Inferior parietal cortex (tissue), 1 donor: Measurements from ENCODE around the gene CTAGE8.
"Not testable (repeated sequence)": the region's sequence is repeated elsewhere in the genome, so short reads cannot be mapped to it uniquely, and the experiment has no call there.

Experiments used
- DNase-seq: peaks from one replicate; pipeline ENCODE4 v3.0.0-alpha.2; 2016; ENCODE audit errors: extremely low spot score

The CTAGE8 gene

GRCh38 chr7:144269188-144269587 lies at the start of gene CTAGE8:
Gene CTAGE8 (minus strand): TSS chr7:144269288. CDS start chr7:144269250, 38 bp downstream.
- not testable (repeated sequence) for DNase-seq

- DNase-seq = not testable (repeated sequence)
Measured at GRCh38 chr7:144317537-144317936, 48.4 kb upstream of the CTAGE8 start.

- not testable (repeated sequence) for DNase-seq
Measured at GRCh38 chr7:144311872-144312469, 42.9 kb upstream of the CTAGE8 start, which contains the start of gene OR2A1. Gene OR2A1 (plus strand): TSS chr7:144312419. CDS start chr7:144318125, 5,706 bp downstream.

- DNase-seq = not testable (repeated sequence)
Measured at GRCh38 chr7:144311218-144311617, 42.1 kb upstream of the CTAGE8 start.

- DNase-seq = not testable (repeated sequence)
Measured at GRCh38 chr7:144309702-144310101, 40.6 kb upstream of the CTAGE8 start.

GRCh38 chr7:144305156-144305555 lies 36.1 kb upstream of the CTAGE8 start:
- not testable (repeated sequence) for DNase-seq

- not testable (repeated sequence) for DNase-seq
Measured at GRCh38 chr7:144303607-144304006, 34.5 kb upstream of the CTAGE8 start.

GRCh38 chr7:144302578-144303303 lies 33.7 kb upstream of the CTAGE8 start:
- not testable (repeated sequence) for DNase-seq

- DNase-seq = not testable (repeated sequence)
Measured at GRCh38 chr7:144293794-144294499, 24.9 kb upstream of the CTAGE8 start.

- not testable (repeated sequence) for DNase-seq
Measured at GRCh38 chr7:144292384-144293161, 23.5 kb upstream of the CTAGE8 start.

GRCh38 chr7:144291607-144292006 lies 22.5 kb upstream of the CTAGE8 start:
- DNase-seq = not testable (repeated sequence)

GRCh38 chr7:144287171-144287784 lies 18.2 kb upstream of the CTAGE8 start:
- DNase-seq = not testable (repeated sequence)

- DNase-seq = not testable (repeated sequence)
Measured at GRCh38 chr7:144283716-144284115, 14.6 kb upstream of the CTAGE8 start.

GRCh38 chr7:144282490-144282889 lies 13.4 kb upstream of the CTAGE8 start:
- DNase-seq = not testable (repeated sequence)

- not testable (repeated sequence) for DNase-seq
Measured at GRCh38 chr7:144281981-144282380, 12.9 kb upstream of the CTAGE8 start.

GRCh38 chr7:144280010-144280409 lies 10.9 kb upstream of the CTAGE8 start:
- not testable (repeated sequence) for DNase-seq

GRCh38 chr7:144275281-144275680 lies 6.2 kb upstream of the CTAGE8 start:
- not testable (repeated sequence) for DNase-seq

GRCh38 chr7:144264692-144265091 lies 4.4 kb downstream of the CTAGE8 start, which contains the start of gene OR2A7:
Gene OR2A7 (minus strand): TSS chr7:144264792. CDS start chr7:144259628, 5,164 bp downstream.
- DNase-seq = not testable (repeated sequence)

- not testable (repeated sequence) for DNase-seq
Measured at GRCh38 chr7:144262128-144262527, 7.0 kb downstream of the CTAGE8 start.

- DNase-seq = not testable (repeated sequence)
Measured at GRCh38 chr7:144259067-144259466, 10.0 kb downstream of the CTAGE8 start.

- DNase-seq = no peak
Measured at GRCh38 chr7:144256112-144256511, 13.0 kb downstream of the CTAGE8 start.
